ENCODE data around the gene NEGR1. TPM values are rescaled to one million over a fixed set of nuclear protein-coding genes. Genes with fewer than 3 reads are reported as not detected.

The NEGR1 gene
- total and polyA plus RNA-seq, 9 of the 15 experiments (the other 6 are each of a cell fraction or from before 2014, with no cell fraction given): not detected

DNA sequence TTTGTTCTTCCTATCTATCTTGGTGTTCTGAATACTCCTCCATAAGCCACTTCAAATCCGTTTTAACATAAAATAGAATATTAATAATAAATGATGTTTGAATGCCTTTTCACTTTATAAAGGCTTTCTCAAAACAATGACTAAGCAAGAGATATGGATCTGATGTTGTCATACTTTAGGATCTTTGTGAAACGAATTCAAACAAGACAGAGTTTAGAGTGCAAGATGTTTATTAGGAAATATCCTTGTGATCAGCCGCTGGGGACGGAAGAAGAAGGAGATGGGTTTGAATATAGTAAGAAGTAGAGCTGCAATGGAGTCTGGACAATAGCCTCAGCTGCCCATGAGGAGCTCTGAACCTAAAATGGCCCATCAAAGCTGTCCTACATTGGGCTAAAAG is 351.8 kb downstream of the NEGR1 start:
- in situ Hi-C loops (cut with MboI) (no loop called here), intact Hi-C loops (cut with micrococcal nuclease) (no loop called here)
- WGBS (ENCODE audit: insufficient coverage, low coverage, missing lambda C conversion rate): 0% methylated on average over 4 of the region's 4 CpGs
- ATAC-seq (no peak), DNase-seq (ENCODE audit: extremely low read depth in 1 of 4, low spot score in 3 of 4) (no peak), FAIRE-seq (no peak)
- no peaks in the 10 kb centered on the region for H3K36me3 ChIP-seq (ENCODE audit: control insufficient read depth, insufficient read depth, low read length)
- no peak overlapping the region for H3K9ac ChIP-seq (ENCODE audit: insufficient read depth in 1 of 2, low read depth in 2 of 2, low read length in 2 of 2)
- H3K79me2 ChIP-seq (ENCODE audit: control insufficient read depth, insufficient read depth, low read length): no peaks in the 10 kb centered on the region
- no peaks in the 10 kb centered on the region for H3K27me3 ChIP-seq (ENCODE audit: control insufficient read depth in 2 of 2, insufficient read depth in 2 of 2, low read length in 2 of 2)
- no peaks in the 10 kb centered on the region for H4K20me1 ChIP-seq (replicated peaks; ENCODE audit: control insufficient read depth, insufficient read depth, low read length)
- no peaks in the 10 kb centered on the region for H3K9me1 ChIP-seq (ENCODE audit: control insufficient read depth, insufficient read depth, low read length)
- no peak overlapping the region for H3K27ac ChIP-seq (ENCODE audit: extremely low read depth, low read depth, low read length)
- TF ChIP-seq ADNP (tag; IDR thresholded peaks at IDR 0.05) (no peak), ZEB2 (IDR thresholded peaks at IDR 0.05) (no peak), L3MBTL2 (IDR thresholded peaks at IDR 0.05) (no peak), SRSF3 (IDR thresholded peaks at IDR 0.05; ENCODE audit: insufficient read depth, low read length) (no peak), TAF15 (IDR thresholded peaks at IDR 0.05; ENCODE audit: low read depth, low read length) (no peak), MAFF (IDR thresholded peaks at IDR 0.05; ENCODE audit: low read length) (no peak)
- TF ChIP-seq, protein P1, sequence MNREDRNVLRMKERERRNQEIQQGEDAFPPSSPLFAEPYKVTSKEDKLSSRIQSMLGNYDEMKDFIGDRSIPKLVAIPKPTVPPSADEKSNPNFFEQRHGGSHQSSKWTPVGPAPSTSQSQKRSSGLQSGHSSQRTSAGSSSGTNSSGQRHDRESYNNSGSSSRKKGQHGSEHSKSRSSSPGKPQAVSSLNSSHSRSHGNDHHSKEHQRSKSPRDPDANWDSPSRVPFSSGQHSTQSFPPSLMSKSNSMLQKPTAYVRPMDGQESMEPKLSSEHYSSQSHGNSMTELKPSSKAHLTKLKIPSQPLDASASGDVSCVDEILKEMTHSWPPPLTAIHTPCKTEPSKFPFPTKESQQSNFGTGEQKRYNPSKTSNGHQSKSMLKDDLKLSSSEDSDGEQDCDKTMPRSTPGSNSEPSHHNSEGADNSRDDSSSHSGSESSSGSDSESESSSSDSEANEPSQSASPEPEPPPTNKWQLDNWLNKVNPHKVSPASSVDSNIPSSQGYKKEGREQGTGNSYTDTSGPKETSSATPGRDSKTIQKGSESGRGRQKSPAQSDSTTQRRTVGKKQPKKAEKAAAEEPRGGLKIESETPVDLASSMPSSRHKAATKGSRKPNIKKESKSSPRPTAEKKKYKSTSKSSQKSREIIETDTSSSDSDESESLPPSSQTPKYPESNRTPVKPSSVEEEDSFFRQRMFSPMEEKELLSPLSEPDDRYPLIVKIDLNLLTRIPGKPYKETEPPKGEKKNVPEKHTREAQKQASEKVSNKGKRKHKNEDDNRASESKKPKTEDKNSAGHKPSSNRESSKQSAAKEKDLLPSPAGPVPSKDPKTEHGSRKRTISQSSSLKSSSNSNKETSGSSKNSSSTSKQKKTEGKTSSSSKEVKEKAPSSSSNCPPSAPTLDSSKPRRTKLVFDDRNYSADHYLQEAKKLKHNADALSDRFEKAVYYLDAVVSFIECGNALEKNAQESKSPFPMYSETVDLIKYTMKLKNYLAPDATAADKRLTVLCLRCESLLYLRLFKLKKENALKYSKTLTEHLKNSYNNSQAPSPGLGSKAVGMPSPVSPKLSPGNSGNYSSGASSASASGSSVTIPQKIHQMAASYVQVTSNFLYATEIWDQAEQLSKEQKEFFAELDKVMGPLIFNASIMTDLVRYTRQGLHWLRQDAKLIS (CRISPR knock-in tag; IDR thresholded peaks at IDR 0.05): no peak
- TF ChIP-seq, protein P2, sequence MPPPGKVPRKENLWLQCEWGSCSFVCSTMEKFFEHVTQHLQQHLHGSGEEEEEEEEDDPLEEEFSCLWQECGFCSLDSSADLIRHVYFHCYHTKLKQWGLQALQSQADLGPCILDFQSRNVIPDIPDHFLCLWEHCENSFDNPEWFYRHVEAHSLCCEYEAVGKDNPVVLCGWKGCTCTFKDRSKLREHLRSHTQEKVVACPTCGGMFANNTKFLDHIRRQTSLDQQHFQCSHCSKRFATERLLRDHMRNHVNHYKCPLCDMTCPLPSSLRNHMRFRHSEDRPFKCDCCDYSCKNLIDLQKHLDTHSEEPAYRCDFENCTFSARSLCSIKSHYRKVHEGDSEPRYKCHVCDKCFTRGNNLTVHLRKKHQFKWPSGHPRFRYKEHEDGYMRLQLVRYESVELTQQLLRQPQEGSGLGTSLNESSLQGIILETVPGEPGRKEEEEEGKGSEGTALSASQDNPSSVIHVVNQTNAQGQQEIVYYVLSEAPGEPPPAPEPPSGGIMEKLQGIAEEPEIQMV (tag; conservative IDR thresholded peaks at IDR 0.05; ENCODE audit: low read depth): no peak
- CTCF ChIA-PET (ENCODE audit: low intra/inter-chr PET ratio): no interaction called here
- H3K4me3 ChIP-seq: no peak overlapping the region
- POLR2A ChIA-PET: no interaction called here
- no peak overlapping the region for H2AFZ ChIP-seq (ENCODE audit: low read depth, low read length)
- no peaks in the 10 kb centered on the region; the same call in 1 of the 2 replicates for H3K9me3 ChIP-seq (replicated peaks; ENCODE audit: control insufficient read depth, insufficient read depth, low read depth, low read length)
- no peak overlapping the region for H3K4me2 ChIP-seq (ENCODE audit: insufficient read depth, low read length)
- H3K4me1 ChIP-seq (replicated peaks in 1 of 2; ENCODE audit: control insufficient read depth in 2 of 2, insufficient read depth in 2 of 2, low read length in 2 of 2): no peaks in the 10 kb centered on the region
- no TSS peak for BruUV-seq (replicated peaks)
